Natural killer cell (primary cell): Measurements from ENCODE around the gene MBD5. TPM values are rescaled to one million over a fixed set of nuclear protein-coding genes. Genes with fewer than 3 reads are reported as not detected.
A peak's percentile ranks its signal among the peaks of the same experiment; 100 is the strongest.

ENCODE experiments used
- ATAC-seq, 3 donors: fragments of 150-1000 bp in 2 of 3; fragments of 200-7000 bp in 1 of 3; cut with Tn5 transposase; 1 replicate in 1 of 3; 2 replicates in 2 of 3; pipeline ENCODE4 v1.10.0; 2021; ENCODE audit warnings: mild to moderate bottlenecking in 2 of 3, moderate library complexity in 2 of 3
- DNase-seq, 2 donors: peaks; one replicate each; pipeline versions ENCODE4 v3.0.0 to v3.0.0-alpha.2; 2013 to 2021; ENCODE audit warnings: mixed read lengths in 1 of 2
- H3K27ac ChIP-seq: one replicate; pipeline ENCODE4 v1.5.1; 2013; ENCODE audit warnings: mild to moderate bottlenecking, low read length
- H3K27me3 ChIP-seq: one replicate; pipeline ENCODE4 v1.6.1; 2013; ENCODE audit warnings: low read length; ENCODE audit not compliant: control insufficient read depth, insufficient read depth
- H3K36me3 ChIP-seq: one replicate; pipeline ENCODE4 v1.6.1; 2013; ENCODE audit warnings: low read length; ENCODE audit not compliant: control insufficient read depth, insufficient read depth
- H3K4me1 ChIP-seq: one replicate; pipeline ENCODE4 v1.6.1; 2013; ENCODE audit warnings: low read length; ENCODE audit not compliant: control insufficient read depth, insufficient read depth
- H3K4me3 ChIP-seq: one replicate; pipeline ENCODE4 v1.5.1; 2013; ENCODE audit warnings: low read length
- H3K9me3 ChIP-seq: one replicate; pipeline ENCODE4 v1.6.1; 2013; ENCODE audit warnings: low read length; ENCODE audit not compliant: control insufficient read depth, insufficient read depth
- H3K27ac Mint-ChIP-seq, 2 donors: one replicate each; pipeline ENCODE4 v1.8.0; 2022; ENCODE audit warnings: mild to moderate bottlenecking in 2 of 2, mixed read lengths in 2 of 2, moderate library complexity in 1 of 2
- H3K27me3 Mint-ChIP-seq, 2 donors: one replicate each; pipeline ENCODE4 v1.8.0; 2022; ENCODE audit warnings: low read depth in 2 of 2, mixed read lengths in 2 of 2
- H3K36me3 Mint-ChIP-seq: one replicate; pipeline ENCODE4 v1.8.0; 2022; ENCODE audit warnings: mixed read lengths
- H3K4me1 Mint-ChIP-seq, 2 donors: one replicate each; pipeline ENCODE4 v1.8.0; 2022; ENCODE audit warnings: mixed read lengths in 2 of 2
- H3K4me3 Mint-ChIP-seq: one replicate; pipeline ENCODE4 v1.8.0; 2022; ENCODE audit warnings: mild to moderate bottlenecking, moderate library complexity, mixed read lengths
- H3K9me3 Mint-ChIP-seq, 2 donors: one replicate each; pipeline ENCODE4 v1.8.0; 2022; ENCODE audit warnings: mixed read lengths in 2 of 2
- WGBS: methylation state at CpG from one replicate; pipeline ENCODE4 v1.1.7; 2013; ENCODE audit warnings: missing lambda C conversion rate; ENCODE audit not compliant: insufficient coverage; 5-methylcytosine and 5-hydroxymethylcytosine counted together
- intact Hi-C: fragments of 100-400 bp; cut with micrococcal nuclease; formaldehyde crosslinking; loops from one replicate; pipeline ENCODE4 v1.14.2; 2022
- total RNA-seq, 4 donors: library from RNA; stranded (reverse); fragments of 120-200 nt in 1 of 4; gene quantifications; one replicate each; pipeline versions ENCODE4 v1.2.3 to v1.2.4, GENCODE V29; 2013 to 2022
- TF ChIP-seq, protein P1 (sequence below): fragments of 200-600 bp; IDR thresholded peaks from one replicate; pipeline ENCODE4 v1.8.0; 2022; ENCODE audit warnings: antibody characterized with exemption

Gene MBD5
- total RNA-seq, 3 donors from 2014 or later (not counting 1 experiment from before 2014, with no cell fraction given): 83.8 to 96.3 (median 89.7) TPM

DNA sequence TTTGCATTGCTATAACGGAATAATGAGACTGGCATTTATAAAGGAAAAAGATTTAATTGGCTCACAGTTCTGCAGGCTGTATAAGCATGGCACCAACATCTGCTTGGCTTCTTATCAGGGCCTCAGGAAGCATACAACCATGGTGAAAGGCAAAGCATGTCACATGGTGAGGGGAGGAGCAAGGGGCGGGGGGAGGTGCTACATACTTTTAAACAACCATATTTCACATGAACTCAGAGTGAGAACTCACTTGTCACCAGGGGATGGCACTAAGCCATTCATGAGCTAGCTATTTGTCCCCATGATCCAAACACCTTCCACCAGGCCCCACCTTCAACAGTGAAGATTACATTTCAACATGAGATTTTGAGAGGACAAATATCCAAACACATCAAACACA, 188.7 kb downstream of the MBD5 start:
- Mint-ChIP-seq H3K27me3 (no peaks in the 10 kb centered on the region), H3K27ac (no peak overlapping the region), H3K4me3 (no peak overlapping the region), H3K9me3 (no peaks in the 10 kb centered on the region), H3K4me1 (no peaks in the 10 kb centered on the region), H3K36me3 (no peaks in the 10 kb centered on the region)
- Histone ChIP-seq H3K36me3 (no peaks in the 10 kb centered on the region), H3K27me3 (no peaks in the 10 kb centered on the region), H3K4me3 (no peak overlapping the region), H3K4me1 (no peaks in the 10 kb centered on the region), H3K9me3 (no peaks in the 10 kb centered on the region), H3K27ac (no peak overlapping the region)
- intact Hi-C loops: no loop called here
- whole genome bisulfite sequencing: 100% methylated on average over 2 of the region's 2 CpGs
- peak in 1 of 2 donors; percentile 6 for DNase-seq
- ATAC-seq: peak; percentile 37 to 65 (median 56)
- TF ChIP-seq, protein P1, sequence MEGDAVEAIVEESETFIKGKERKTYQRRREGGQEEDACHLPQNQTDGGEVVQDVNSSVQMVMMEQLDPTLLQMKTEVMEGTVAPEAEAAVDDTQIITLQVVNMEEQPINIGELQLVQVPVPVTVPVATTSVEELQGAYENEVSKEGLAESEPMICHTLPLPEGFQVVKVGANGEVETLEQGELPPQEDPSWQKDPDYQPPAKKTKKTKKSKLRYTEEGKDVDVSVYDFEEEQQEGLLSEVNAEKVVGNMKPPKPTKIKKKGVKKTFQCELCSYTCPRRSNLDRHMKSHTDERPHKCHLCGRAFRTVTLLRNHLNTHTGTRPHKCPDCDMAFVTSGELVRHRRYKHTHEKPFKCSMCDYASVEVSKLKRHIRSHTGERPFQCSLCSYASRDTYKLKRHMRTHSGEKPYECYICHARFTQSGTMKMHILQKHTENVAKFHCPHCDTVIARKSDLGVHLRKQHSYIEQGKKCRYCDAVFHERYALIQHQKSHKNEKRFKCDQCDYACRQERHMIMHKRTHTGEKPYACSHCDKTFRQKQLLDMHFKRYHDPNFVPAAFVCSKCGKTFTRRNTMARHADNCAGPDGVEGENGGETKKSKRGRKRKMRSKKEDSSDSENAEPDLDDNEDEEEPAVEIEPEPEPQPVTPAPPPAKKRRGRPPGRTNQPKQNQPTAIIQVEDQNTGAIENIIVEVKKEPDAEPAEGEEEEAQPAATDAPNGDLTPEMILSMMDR: no peak

DNA sequence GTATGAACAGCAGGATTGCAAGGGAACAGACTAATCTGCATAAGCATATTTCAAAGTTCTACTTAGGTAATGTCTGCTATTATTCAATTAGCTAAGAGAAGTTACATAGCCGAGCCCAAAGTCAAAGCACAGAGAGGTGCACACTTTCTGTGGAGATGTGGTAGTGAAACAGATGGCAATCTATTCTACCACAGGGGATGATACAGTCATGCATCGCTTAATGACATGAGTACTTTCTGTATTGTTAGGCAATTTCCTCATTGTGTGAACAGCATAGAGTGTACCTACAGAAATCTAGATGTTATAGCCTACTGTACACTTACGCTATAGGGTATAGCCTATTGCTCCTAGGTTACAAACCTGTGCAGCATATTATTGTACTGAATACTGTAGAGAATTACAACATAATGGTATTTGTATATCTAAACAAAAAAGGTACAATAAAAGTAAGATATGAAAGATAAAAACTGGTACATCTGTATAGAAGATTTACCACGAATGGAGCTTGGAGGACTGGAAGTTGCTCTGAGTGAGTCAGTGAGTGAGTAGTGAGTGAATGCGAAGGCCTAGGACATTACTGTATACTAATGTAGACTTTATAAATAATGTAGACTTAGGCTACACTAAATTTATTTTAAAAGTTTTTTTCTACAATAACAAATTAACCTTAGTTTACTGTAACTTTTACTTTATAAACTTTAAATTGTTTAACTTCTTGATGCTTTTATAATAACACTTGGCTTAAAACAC, 197.6 kb downstream of the MBD5 start:
- WGBS: 94% methylated on average over 2 of the region's 5 CpGs
- Histone ChIP-seq H3K9me3 (no peaks in the 10 kb centered on the region), H3K4me1 (no peaks in the 10 kb centered on the region), H3K4me3 (no peak overlapping the region), H3K36me3 (no peaks in the 10 kb centered on the region), H3K27me3 (no peaks in the 10 kb centered on the region), H3K27ac (no peak overlapping the region)
- intact Hi-C loops: no loop called here
- H3K4me1 Mint-ChIP-seq: peaks cover 0 to 4% of the 10 kb centered on the region in 2 donors
- ATAC-seq (no peak), DNase-seq (no peak)
- TF ChIP-seq, protein P1: no peak
- H3K27me3 Mint-ChIP-seq: no peaks in the 10 kb centered on the region
- peaks cover 2 to 9% of the 10 kb centered on the region in 2 donors for H3K9me3 Mint-ChIP-seq
- no peak overlapping the region for H3K4me3 Mint-ChIP-seq
- no peak overlapping the region for H3K27ac Mint-ChIP-seq
- H3K36me3 Mint-ChIP-seq: peaks cover 13% of the 10 kb centered on the region

DNA sequence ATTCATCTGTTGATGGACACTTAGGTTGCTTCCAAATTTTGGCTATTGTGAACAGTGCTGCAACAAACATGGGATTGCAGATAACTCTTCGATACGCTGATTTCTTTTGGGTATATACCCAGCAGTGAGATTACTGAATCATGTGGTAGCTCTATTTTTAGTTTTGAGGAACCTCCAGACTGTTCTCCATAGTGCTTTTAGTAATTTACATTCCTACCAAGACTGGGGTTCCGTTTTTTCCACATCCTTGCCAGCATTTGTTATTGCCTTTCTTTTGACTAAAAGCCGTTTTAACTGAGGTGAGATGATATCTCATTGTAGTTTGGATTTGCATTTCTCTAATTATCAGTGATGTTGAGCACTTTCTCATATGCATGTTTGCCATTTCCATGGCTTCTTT, 200.3 kb downstream of the MBD5 start:
- ATAC-seq (no peak), DNase-seq (no peak)
- Mint-ChIP-seq H3K4me3 (no peak overlapping the region), H3K36me3 (peaks cover 21% of the 10 kb centered on the region), H3K27ac (no peak overlapping the region), H3K4me1 (peaks cover 8 to 10% of the 10 kb centered on the region in 2 donors), H3K27me3 (no peaks in the 10 kb centered on the region), H3K9me3 (peaks cover 5 to 15% of the 10 kb centered on the region in 2 donors)
- 94% methylated on average over 4 of the region's 4 CpGs for WGBS
- intact Hi-C loops: no loop called here
- no peaks in the 10 kb centered on the region for H3K27me3 ChIP-seq
- H3K36me3 ChIP-seq: no peaks in the 10 kb centered on the region
- no peak overlapping the region for H3K27ac ChIP-seq
- TF ChIP-seq, protein P1: no peak
- no peaks in the 10 kb centered on the region for H3K4me1 ChIP-seq
- no peak overlapping the region for H3K4me3 ChIP-seq
- no peaks in the 10 kb centered on the region for H3K9me3 ChIP-seq

DNA sequence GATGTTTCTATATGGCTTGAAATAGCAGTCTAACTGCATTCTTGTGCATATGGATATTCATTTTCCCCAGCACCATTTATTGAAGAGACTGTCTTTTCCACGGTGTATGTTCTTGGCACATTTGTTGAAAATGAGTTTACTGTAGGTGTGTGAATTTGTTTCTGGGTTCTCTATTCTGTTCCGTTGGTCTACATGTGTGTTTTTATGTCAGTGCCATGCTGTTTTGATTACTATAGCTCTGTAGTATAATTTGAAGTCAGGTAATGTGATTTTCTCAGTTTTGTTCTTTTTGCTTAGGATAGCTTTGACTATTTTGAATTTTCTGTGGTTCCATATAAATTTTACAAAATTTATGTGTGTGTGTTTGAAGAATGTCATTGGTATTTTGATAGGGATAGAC, 201.0 kb downstream of the MBD5 start:
- TF ChIP-seq, protein P1: no peak
- no peaks in the 10 kb centered on the region for H3K27me3 ChIP-seq
- intact Hi-C loops: no loop called here
- H3K36me3 ChIP-seq: no peaks in the 10 kb centered on the region
- no peak overlapping the region for H3K27ac ChIP-seq
- 96% methylated on average over 2 of the region's 2 CpGs for WGBS
- no peak for DNase-seq
- no peaks in the 10 kb centered on the region for H3K4me1 ChIP-seq
- H3K4me3 ChIP-seq: no peak overlapping the region
- peaks cover 8 to 10% of the 10 kb centered on the region in 2 donors for H3K4me1 Mint-ChIP-seq
- peaks cover 21% of the 10 kb centered on the region for H3K36me3 Mint-ChIP-seq
- H3K9me3 Mint-ChIP-seq: peaks cover 5 to 15% of the 10 kb centered on the region in 2 donors
- no peak overlapping the region for H3K4me3 Mint-ChIP-seq
- no peaks in the 10 kb centered on the region for H3K27me3 Mint-ChIP-seq
- no peak overlapping the region for H3K27ac Mint-ChIP-seq
- no peaks in the 10 kb centered on the region for H3K9me3 ChIP-seq
- ATAC-seq: no peak
